H9 (cell line): ENCODE results near the gene VPS51. TPM values are rescaled to one million over a fixed set of nuclear protein-coding genes. Genes with fewer than 3 reads are reported as not detected.

ENCODE experiments used
- DNase-seq: peaks from one replicate; pipeline ENCODE4 v3.0.0-alpha.2; 2017
- H2AFZ ChIP-seq: one replicate; pipeline ENCODE4 v1.6.1; 2013; ENCODE audit warnings: mild to moderate bottlenecking, low read length, control low read depth, moderate library complexity
- H2AK5ac ChIP-seq: 2 replicates; pipeline ENCODE4 v1.6.1; 2013; ENCODE audit warnings: low read length, control low read depth, mixed read lengths; ENCODE audit not compliant: insufficient read length
- H2BK120ac ChIP-seq: one replicate; pipeline ENCODE4 v1.6.1; 2013; ENCODE audit warnings: low read depth, mild to moderate bottlenecking, low read length, control low read depth, inconsistent platforms; ENCODE audit not compliant: poor library complexity, severe bottlenecking
- H2BK12ac ChIP-seq: 2 replicates; pipeline ENCODE4 v1.6.1; 2013; ENCODE audit warnings: low read length, control low read depth, mixed read lengths, low read depth; ENCODE audit not compliant: insufficient read length
- H2BK15ac ChIP-seq: 2 replicates; pipeline ENCODE4 v1.6.1; 2013; ENCODE audit warnings: low read depth, low read length, control low read depth
- H2BK20ac ChIP-seq: one replicate; pipeline ENCODE4 v1.6.1; 2013; ENCODE audit warnings: low read depth, mild to moderate bottlenecking, low read length, control low read depth, inconsistent platforms; ENCODE audit not compliant: poor library complexity, severe bottlenecking
- H2BK5ac ChIP-seq: 2 replicates; pipeline ENCODE4 v1.6.1; 2013; ENCODE audit warnings: low read length, control low read depth, mixed read lengths; ENCODE audit not compliant: insufficient read length
- H3K14ac ChIP-seq: 2 replicates; pipeline ENCODE4 v1.6.1; 2013; ENCODE audit warnings: low read length, control low read depth; ENCODE audit not compliant: insufficient read depth
- H3K18ac ChIP-seq: 2 replicates; pipeline ENCODE4 v1.6.1; 2013; ENCODE audit warnings: low read depth, mild to moderate bottlenecking, mixed read lengths, low read length, control low read depth; ENCODE audit not compliant: insufficient read length
- H3K23ac ChIP-seq: 2 replicates; pipeline ENCODE4 v1.6.1; 2013; ENCODE audit warnings: low read length, control low read depth, mixed read lengths, low read depth; ENCODE audit not compliant: insufficient read length
- H3K23me2 ChIP-seq: 2 replicates; pipeline ENCODE4 v1.6.1; 2013; ENCODE audit warnings: low read depth, mild to moderate bottlenecking, mixed read lengths, low read length, control low read depth; ENCODE audit not compliant: insufficient read length, poor library complexity, severe bottlenecking
- H3K27ac ChIP-seq: 2 replicates; pipeline ENCODE4 v1.5.1; 2013; ENCODE audit warnings: low read length, control low read depth, mixed read lengths, low read depth; ENCODE audit not compliant: insufficient read length
- H3K27me3 ChIP-seq: 2 replicates; pipeline ENCODE4 v1.6.1; 2013; ENCODE audit warnings: low read length, control low read depth, inconsistent platforms; ENCODE audit not compliant: insufficient read depth
- H3K4ac ChIP-seq: 2 replicates; pipeline ENCODE4 v1.6.1; 2013; ENCODE audit warnings: low read depth, mild to moderate bottlenecking, control low read depth, inconsistent platforms, low read length, moderate library complexity
- H3K4me1 ChIP-seq: 2 replicates; pipeline ENCODE4 v1.6.1; 2013; ENCODE audit warnings: low read length, control low read depth, inconsistent platforms; ENCODE audit not compliant: insufficient read depth
- H3K4me2 ChIP-seq: 2 replicates; pipeline ENCODE4 v1.6.1; 2013; ENCODE audit warnings: low read length, control low read depth, mixed read lengths; ENCODE audit not compliant: insufficient read length, insufficient read depth
- H3K56ac ChIP-seq: 2 replicates; pipeline ENCODE4 v1.6.1; 2013; ENCODE audit warnings: low read depth, mild to moderate bottlenecking, mixed read lengths, low read length, control low read depth; ENCODE audit not compliant: insufficient read length
- H3K79me1 ChIP-seq: 2 replicates; pipeline ENCODE4 v1.6.1; 2013; ENCODE audit warnings: low read depth, mild to moderate bottlenecking, moderate library complexity, low read length, control low read depth, inconsistent platforms; ENCODE audit not compliant: insufficient read depth, poor library complexity, severe bottlenecking
- H3K79me2 ChIP-seq: 2 replicates; pipeline ENCODE4 v1.6.1; 2013; ENCODE audit warnings: low read length, control low read depth, inconsistent platforms; ENCODE audit not compliant: insufficient read depth
- H3K9ac ChIP-seq: 2 replicates; pipeline ENCODE4 v1.6.1; 2013; ENCODE audit warnings: low read length, control low read depth, mixed read lengths; ENCODE audit not compliant: insufficient read length; ENCODE audit errors: extremely low read depth
- H3K9me3 ChIP-seq: one replicate; pipeline ENCODE4 v1.6.1; 2013; ENCODE audit warnings: low read depth, low read length, inconsistent platforms; ENCODE audit not compliant: control insufficient read depth
- H3T11ph ChIP-seq: one replicate; pipeline ENCODE4 v1.6.1; 2013; ENCODE audit warnings: mild to moderate bottlenecking, low read length, control low read depth, inconsistent platforms
- H4K20me1 ChIP-seq: one replicate; pipeline ENCODE4 v1.6.1; 2013; ENCODE audit not compliant: control insufficient read depth, insufficient read length, insufficient read depth
- H4K5ac ChIP-seq: 2 replicates; pipeline ENCODE4 v1.6.1; 2013; ENCODE audit warnings: low read depth, mild to moderate bottlenecking, mixed read lengths, low read length, control low read depth; ENCODE audit not compliant: insufficient read length
- H4K8ac ChIP-seq: replicated peaks from 2 replicates; pipeline ENCODE4 v1.6.1; 2013; ENCODE audit warnings: low read length, control low read depth, mixed read lengths, low read depth; ENCODE audit not compliant: insufficient read length
- H4K91ac ChIP-seq: 2 replicates; pipeline ENCODE4 v1.6.1; 2013; ENCODE audit warnings: low read depth, mild to moderate bottlenecking, moderate library complexity, mixed read lengths, low read length, control low read depth; ENCODE audit not compliant: insufficient read length
- H3K27ac Mint-ChIP-seq, 3 experiments: 2 replicates in 2 of 3; 3 replicates in 1 of 3; pipeline ENCODE4 v1.8.0; 2020 to 2021; ENCODE audit warnings: mixed read lengths in 3 of 3, mild to moderate bottlenecking in 1 of 3, moderate library complexity in 1 of 3
- H3K27me3 Mint-ChIP-seq: 2 replicates; pipeline ENCODE4 v1.8.0; 2021; ENCODE audit warnings: low read depth, mild to moderate bottlenecking, moderate library complexity, mixed read lengths
- H3K36me3 Mint-ChIP-seq, 3 experiments: 2 replicates in 2 of 3; 3 replicates in 1 of 3; pipeline ENCODE4 v1.8.0; 2020 to 2021; ENCODE audit warnings: low read depth in 3 of 3, mixed read lengths in 3 of 3; ENCODE audit not compliant: insufficient read depth in 1 of 3
- H3K4me1 Mint-ChIP-seq, 2 experiments: 2 replicates each; pipeline ENCODE4 v1.8.0; 2020; ENCODE audit warnings: mixed read lengths in 2 of 2
- H3K4me3 Mint-ChIP-seq, 2 experiments: 2 replicates in 1 of 2; 3 replicates in 1 of 2; pipeline ENCODE4 v1.8.0; 2020 to 2021; ENCODE audit warnings: mild to moderate bottlenecking in 2 of 2, mixed read lengths in 2 of 2, moderate library complexity in 1 of 2
- H3K9me3 Mint-ChIP-seq, 2 experiments: 2 replicates in 1 of 2; 3 replicates in 1 of 2; pipeline ENCODE4 v1.8.0; 2020; ENCODE audit warnings: mild to moderate bottlenecking in 2 of 2, mixed read lengths in 2 of 2, moderate library complexity in 1 of 2
- WGBS: extraction: QIAGEN DNeasy Blood & Tissue Kit; methylation state at CpG from one replicate; pipeline ENCODE4 v1.1.7; 2013; ENCODE audit warnings: missing lambda C conversion rate, low lambda C conversion rate, mixed read lengths; ENCODE audit not compliant: insufficient read length; ENCODE audit errors: extremely low coverage; 5-methylcytosine and 5-hydroxymethylcytosine counted together
- total RNA-seq: library from RNA; stranded (reverse); gene quantifications from 2 replicates; pipeline ENCODE4 v1.2.1, GENCODE V29; 2021
- TF ChIP-seq, protein P1 (sequence below): fragments of 200-600 bp; sonication (generic); conservative IDR thresholded peaks from 3 replicates; pipeline ENCODE4 v1.8.0; 2021; ENCODE audit warnings: antibody characterized with exemption, mild to moderate bottlenecking

VPS51 gene
- total RNA-seq, 1 experiment from 2014 or later: 94.7 TPM

DNA sequence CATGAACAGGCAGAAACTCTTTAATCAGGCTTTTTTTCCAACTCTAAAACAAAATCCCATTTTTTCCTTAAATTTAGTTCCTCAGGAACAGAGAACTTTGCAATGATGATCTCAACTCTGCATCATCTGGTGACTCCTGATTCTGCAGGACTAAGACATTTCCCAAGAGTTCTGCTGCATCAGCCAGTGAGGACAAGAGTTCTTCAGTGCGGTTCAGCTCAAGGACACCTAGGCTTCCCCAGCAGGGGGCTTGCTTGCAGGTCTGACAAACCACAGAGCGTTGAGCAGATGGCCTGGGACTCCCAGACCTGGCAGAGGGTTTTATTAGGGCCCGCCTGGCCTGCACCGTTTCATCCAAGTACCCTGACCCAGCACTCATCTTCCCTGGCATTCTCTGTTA is 18.6 kb upstream of the VPS51 start:
- Histone ChIP-seq H3T11ph (no peak overlapping the region), H3K79me2 (no peaks in the 10 kb centered on the region), H4K91ac (no peak overlapping the region), H2BK5ac (no peak overlapping the region), H4K5ac (no peak overlapping the region), H3K79me1 (peaks cover 13% of the 10 kb centered on the region), H2BK120ac (no peak overlapping the region), H3K27me3 (no peaks in the 10 kb centered on the region), H3K14ac (no peak overlapping the region), H4K20me1 (no peaks in the 10 kb centered on the region), H3K9me3 (no peaks in the 10 kb centered on the region), H3K4ac (no peak overlapping the region), H2AK5ac (no peak overlapping the region), H3K9ac (no peak overlapping the region), H3K27ac (no peak overlapping the region), H4K8ac (no peak overlapping the region), H3K23me2 (no peaks in the 10 kb centered on the region), H3K23ac (no peak overlapping the region), H2BK12ac (no peak overlapping the region), H2BK15ac (no peak overlapping the region), H3K56ac (no peak overlapping the region), H2BK20ac (no peak overlapping the region), H3K4me2 (no peak overlapping the region), H2AFZ (no peak overlapping the region), H3K18ac (no peak overlapping the region), H3K4me1 (no peaks in the 10 kb centered on the region)
- Mint-ChIP-seq H3K4me1 (peaks cover 8 to 10% of the 10 kb centered on the region in 2 experiments), H3K27me3 (no peaks in the 10 kb centered on the region), H3K9me3 (no peaks in the 10 kb centered on the region), H3K27ac (no peak overlapping the region), H3K4me3 (peak overlapping the region in 1 of 2 experiments; percentile 46; a peak in 1 of 5 replicates), H3K36me3 (peaks cover 42 to 67% (median 65%) of the 10 kb centered on the region in 3 experiments)
- TF ChIP-seq, protein P1, sequence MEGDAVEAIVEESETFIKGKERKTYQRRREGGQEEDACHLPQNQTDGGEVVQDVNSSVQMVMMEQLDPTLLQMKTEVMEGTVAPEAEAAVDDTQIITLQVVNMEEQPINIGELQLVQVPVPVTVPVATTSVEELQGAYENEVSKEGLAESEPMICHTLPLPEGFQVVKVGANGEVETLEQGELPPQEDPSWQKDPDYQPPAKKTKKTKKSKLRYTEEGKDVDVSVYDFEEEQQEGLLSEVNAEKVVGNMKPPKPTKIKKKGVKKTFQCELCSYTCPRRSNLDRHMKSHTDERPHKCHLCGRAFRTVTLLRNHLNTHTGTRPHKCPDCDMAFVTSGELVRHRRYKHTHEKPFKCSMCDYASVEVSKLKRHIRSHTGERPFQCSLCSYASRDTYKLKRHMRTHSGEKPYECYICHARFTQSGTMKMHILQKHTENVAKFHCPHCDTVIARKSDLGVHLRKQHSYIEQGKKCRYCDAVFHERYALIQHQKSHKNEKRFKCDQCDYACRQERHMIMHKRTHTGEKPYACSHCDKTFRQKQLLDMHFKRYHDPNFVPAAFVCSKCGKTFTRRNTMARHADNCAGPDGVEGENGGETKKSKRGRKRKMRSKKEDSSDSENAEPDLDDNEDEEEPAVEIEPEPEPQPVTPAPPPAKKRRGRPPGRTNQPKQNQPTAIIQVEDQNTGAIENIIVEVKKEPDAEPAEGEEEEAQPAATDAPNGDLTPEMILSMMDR: no peak
- WGBS: no CpG with 5 or more reads among the region's 4 CpGs
- no peak for DNase-seq
